Tibial nerve (tissue), 3 donors: Measurements from ENCODE around the gene VOPP1.

ENCODE experiments used
- POLR2A ChIP-seq, 2 donors: fragments of 450-650 bp; IDR thresholded peaks; one replicate each; pipeline ENCODE4 v1.6.1; 2017; ENCODE audit warnings: antibody characterized with exemption in 2 of 2, mild to moderate bottlenecking in 2 of 2, moderate library complexity in 2 of 2
- TF ChIP-seq, protein P1 (sequence below), 5 experiments: fragments of 200-600 bp in 3 of 5; fragments of 450-650 bp in 2 of 5; sonication (generic) in 3 of 5; IDR thresholded peaks; one replicate each; pipeline ENCODE4 v1.5.1; 2016 to 2019; ENCODE audit warnings: antibody characterized with exemption in 5 of 5, mild to moderate bottlenecking in 3 of 5, moderate library complexity in 2 of 5

DNA sequence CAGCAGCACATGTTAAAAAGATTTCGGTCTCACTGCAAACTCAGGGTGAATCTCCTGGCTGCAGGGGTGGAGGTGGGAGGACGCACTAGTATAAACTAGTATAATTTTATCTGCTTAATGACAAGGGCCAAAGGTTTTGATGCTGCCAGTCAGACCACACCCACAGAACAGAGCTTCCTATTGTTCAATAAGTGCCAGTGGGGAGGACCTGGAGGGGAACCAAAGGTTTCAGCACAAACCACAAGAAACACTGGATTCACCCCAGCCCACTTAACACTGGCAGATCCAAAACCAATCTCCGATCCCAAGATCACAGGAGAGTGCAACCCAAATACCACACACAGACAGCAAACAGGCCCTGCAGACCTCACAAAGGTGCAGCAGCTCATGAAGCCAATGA lies 6.6 kb downstream of the VOPP1 start:
- no peak for TF ChIP-seq POLR2A (IDR thresholded peaks at IDR 0.05)
- TF ChIP-seq, protein P1, sequence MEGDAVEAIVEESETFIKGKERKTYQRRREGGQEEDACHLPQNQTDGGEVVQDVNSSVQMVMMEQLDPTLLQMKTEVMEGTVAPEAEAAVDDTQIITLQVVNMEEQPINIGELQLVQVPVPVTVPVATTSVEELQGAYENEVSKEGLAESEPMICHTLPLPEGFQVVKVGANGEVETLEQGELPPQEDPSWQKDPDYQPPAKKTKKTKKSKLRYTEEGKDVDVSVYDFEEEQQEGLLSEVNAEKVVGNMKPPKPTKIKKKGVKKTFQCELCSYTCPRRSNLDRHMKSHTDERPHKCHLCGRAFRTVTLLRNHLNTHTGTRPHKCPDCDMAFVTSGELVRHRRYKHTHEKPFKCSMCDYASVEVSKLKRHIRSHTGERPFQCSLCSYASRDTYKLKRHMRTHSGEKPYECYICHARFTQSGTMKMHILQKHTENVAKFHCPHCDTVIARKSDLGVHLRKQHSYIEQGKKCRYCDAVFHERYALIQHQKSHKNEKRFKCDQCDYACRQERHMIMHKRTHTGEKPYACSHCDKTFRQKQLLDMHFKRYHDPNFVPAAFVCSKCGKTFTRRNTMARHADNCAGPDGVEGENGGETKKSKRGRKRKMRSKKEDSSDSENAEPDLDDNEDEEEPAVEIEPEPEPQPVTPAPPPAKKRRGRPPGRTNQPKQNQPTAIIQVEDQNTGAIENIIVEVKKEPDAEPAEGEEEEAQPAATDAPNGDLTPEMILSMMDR (IDR thresholded peaks at IDR 0.05), result no peak
